HCT116 (cell line): Measurements from ENCODE around the gene ZNF667. TPM values are rescaled to one million over a fixed set of nuclear protein-coding genes. Genes with fewer than 3 reads are reported as not detected.

Source experiments
- ATAC-seq: fragments of 200-7000 bp; cut with Tn5 transposase; 2 replicates; pipeline ENCODE4 v1.9.1; 2020; ENCODE audit warnings: mild to moderate bottlenecking, moderate library complexity
- BruUV-seq: library from RNA; stranded (reverse); fragments of 400-500 nt; replicated peaks from 2 replicates; lab custom pipeline; 2021; lab: Mats Ljungman, UMichigan
- CTCF ChIA-PET: fragments of 300-600 bp; sonication (Branson Sonifier 250); formaldehyde crosslinking; loops from one replicate; lab custom pipeline; 2021; ENCODE audit warnings: antibody characterized with exemption; lab: Charles Lee
- POLR2A ChIA-PET: fragments of 300-600, 350-600 bp; sonication (Branson Sonifier 250); formaldehyde crosslinking; loops from one replicate; lab custom pipeline; 2021; ENCODE audit warnings: antibody characterized with exemption; lab: Charles Lee
- RAD21 ChIA-PET, 2 experiments: fragments of 300-600 bp; sonication (Branson Sonifier 250); formaldehyde crosslinking; loops; one replicate each; lab custom pipeline; 2023; ENCODE audit warnings: low total read pairs in 2 of 2; ENCODE audit not compliant: uncharacterized antibody in 2 of 2, unreplicated experiment in 2 of 2, low non-redundant PET in 1 of 2; lab: Charles Lee
- DNase-seq: peaks from one replicate; pipeline ENCODE4 v3.0.0-alpha.2; 2010; ENCODE audit warnings: low read depth, low spot score
- H2AFZ ChIP-seq: fragments of 200-600 bp; shearing (Covaris generic), sonication (generic); 2 replicates; pipeline ENCODE4 v1.6.1; 2017; ENCODE audit warnings: low read depth, mixed run types, mixed read lengths, antibody characterized with exemption, low read length; ENCODE audit not compliant: poor library complexity, severe bottlenecking
- H3K27ac ChIP-seq: 2 replicates; pipeline ENCODE4 v1.5.1; 2012; ENCODE audit warnings: low read depth, low read length
- H3K27me3 ChIP-seq: fragments of 200-600 bp; sonication (generic); 2 replicates; pipeline ENCODE4 v1.6.1; 2016; ENCODE audit warnings: mixed run types, low read length, mixed read lengths; ENCODE audit not compliant: insufficient read depth
- H3K36me3 ChIP-seq, 2 experiments: fragments of 200-500 bp in 1 of 2; fragments of 200-600 bp in 1 of 2; sonication (Bioruptor generic) in 1 of 2; sonication (generic) in 1 of 2; 2 replicates each; pipeline versions ENCODE4 v1.5.1 to v1.6.1; 2014 to 2016; ENCODE audit warnings: low read length in 2 of 2, inconsistent platforms in 1 of 2, mixed read lengths in 1 of 2, mixed run types in 1 of 2; ENCODE audit not compliant: insufficient read depth in 2 of 2, control insufficient read depth in 1 of 2
- H3K4me1 ChIP-seq, 2 experiments: fragments of 200-600 bp in 1 of 2; sonication (generic) in 1 of 2; 2 replicates each; pipeline versions ENCODE4 v1.5.1 to v1.6.1; 2012 to 2017; ENCODE audit warnings: low read length in 2 of 2, inconsistent platforms in 1 of 2, mild to moderate bottlenecking in 1 of 2, mixed read lengths in 1 of 2, mixed run types in 1 of 2, moderate library complexity in 1 of 2; ENCODE audit not compliant: insufficient read depth in 2 of 2, control insufficient read depth in 1 of 2
- H3K4me2 ChIP-seq: fragments of 200-600 bp; sonication (generic); 2 replicates; pipeline ENCODE4 v1.6.1; 2017; ENCODE audit warnings: mixed run types, low read length, mixed read lengths
- H3K4me3 ChIP-seq, 2 experiments: fragments of 200-600 bp in 1 of 2; sonication (generic) in 1 of 2; replicated peaks in 1 of 2; 2 replicates each; pipeline ENCODE4 v1.5.1; 2011 to 2016; ENCODE audit warnings: low read length in 2 of 2, control low read depth in 1 of 2, low read depth in 1 of 2, mild to moderate bottlenecking in 1 of 2, mixed read lengths in 1 of 2, mixed run types in 1 of 2
- H3K79me2 ChIP-seq: fragments of 200-600 bp; sonication (generic); 2 replicates; pipeline ENCODE4 v1.6.1; 2017; ENCODE audit warnings: mild to moderate bottlenecking, mixed run types, low read length, moderate library complexity, mixed read lengths; ENCODE audit not compliant: insufficient read depth
- H3K9ac ChIP-seq: fragments of 200-600 bp; sonication (generic); 2 replicates; pipeline ENCODE4 v1.6.1; 2016; ENCODE audit warnings: low read length, mixed read lengths
- H3K9me2 ChIP-seq: fragments of 200-600 bp; sonication (generic), shearing (Covaris generic); 2 replicates; pipeline ENCODE4 v1.6.1; 2017; ENCODE audit warnings: mixed run types, mild to moderate bottlenecking, moderate library complexity; ENCODE audit not compliant: insufficient read depth
- H3K9me3 ChIP-seq, 2 experiments: fragments of 200-500 bp in 1 of 2; fragments of 200-600 bp in 1 of 2; sonication (Bioruptor generic) in 1 of 2; sonication (generic) in 1 of 2; 2 replicates each; pipeline ENCODE4 v1.6.1; 2014 to 2017; ENCODE audit warnings: low read length in 2 of 2, mixed read lengths in 2 of 2, inconsistent platforms in 1 of 2, low read depth in 1 of 2, mild to moderate bottlenecking in 1 of 2, mixed run types in 1 of 2, moderate library complexity in 1 of 2; ENCODE audit not compliant: control insufficient read depth in 1 of 2, insufficient read depth in 1 of 2
- H4K20me1 ChIP-seq: fragments of 200-600 bp; sonication (generic), shearing (Covaris generic); 2 replicates; pipeline ENCODE4 v1.6.1; 2017; ENCODE audit warnings: mixed run types, mild to moderate bottlenecking, moderate library complexity; ENCODE audit not compliant: insufficient read depth
- CEBPB ChIP-seq: IDR thresholded peaks from 2 replicates; pipeline ENCODE4 v1.6.1; 2012; ENCODE audit warnings: low read depth
- EZH2phosphoT487 ChIP-seq: fragments of 200-600 bp; IDR thresholded peaks from 2 replicates; pipeline ENCODE4 v1.6.1; 2018; ENCODE audit warnings: antibody characterized with exemption, borderline replicate concordance
- JUND ChIP-seq: IDR thresholded peaks from 2 replicates; pipeline ENCODE4 v1.6.1; 2012
- POLR2AphosphoS5 ChIP-seq: IDR thresholded peaks from 2 replicates; pipeline ENCODE4 v1.6.1; 2011; ENCODE audit warnings: mild to moderate bottlenecking, low read depth, low read length, moderate library complexity
- TCF7L2 ChIP-seq: IDR thresholded peaks from 2 replicates; pipeline ENCODE4 v1.7.0; 2011; ENCODE audit warnings: borderline replicate concordance, inconsistent platforms; ENCODE audit not compliant: insufficient read depth, insufficient read length; ENCODE audit errors: extremely low read depth
- YY1 ChIP-seq: IDR thresholded peaks from 2 replicates; pipeline ENCODE4 v1.6.1; 2011; ENCODE audit warnings: low read length, low read depth, moderate library complexity, mild to moderate bottlenecking; ENCODE audit not compliant: insufficient replicate concordance; ENCODE audit errors: extremely low read depth
- intact Hi-C: fragments of 100-400 bp; cut with micrococcal nuclease; formaldehyde crosslinking; loops from 2 replicates; pipeline ENCODE4 v1.10.0; 2022
- total RNA-seq: library from RNA; stranded (reverse); gene quantifications from one replicate; pipeline ENCODE4 v1.2.1, GENCODE V29; 2021; ENCODE audit not compliant: unreplicated experiment

ZNF667 gene
- total RNA-seq, 1 experiment from 2014 or later, result not detected

GRCh38 chr19:56508290-56508778 is 31.2 kb upstream of the ZNF667 start (continued):
- TF ChIP-seq EZH2phosphoT487, result no peak

GRCh38 chr19:56507446-56508289 is 30.5 kb upstream of the ZNF667 start, which contains the start of gene ZNF471:
ZNF471 (plus strand) TSS chr19:56507855; CDS start chr19:56511572, 3,717 bp downstream.
- Histone ChIP-seq H3K4me2 (no peak within 1 kb of the TSS), H3K9me2 (no peaks in the 10 kb centered on the region), H2AFZ (no peak within 1 kb of the TSS), H3K4me3 (no peak within 1 kb of the TSS), H3K36me3 (no peaks in the 10 kb centered on the region), H3K9me3 (peaks cover 20 to 32% of the 10 kb centered on the region in 2 experiments; a peak in 2 of 4 replicates), H4K20me1 (no peaks in the 10 kb centered on the region), H3K4me1 (no peaks in the 10 kb centered on the region), H3K27ac (no peak within 1 kb of the TSS), H3K79me2 (no peaks in the 10 kb centered on the region), H3K27me3 (no peaks in the 10 kb centered on the region), H3K9ac (no peak within 1 kb of the TSS)
- ChIA-PET RAD21 (no interaction called here), POLR2A (no interaction called here), CTCF (no interaction called here)
- TF ChIP-seq POLR2AphosphoS5 (no peak), TCF7L2 (no peak), JUND (no peak), YY1 (no peak)
- ATAC-seq, result no peak
- no peak for DNase-seq
- no TSS peak for BruUV-seq
- intact Hi-C loops, result no loop called here

GRCh38 chr19:56504581-56504980 is 27.4 kb upstream of the ZNF667 start:
- no TSS peak for BruUV-seq
- H3K4me1 ChIP-seq, result no peaks in the 10 kb centered on the region
- RAD21 ChIA-PET, result no interaction called here
- H3K27ac ChIP-seq, result no peak overlapping the region
- ATAC-seq (no peak), DNase-seq (no peak)
- peaks cover 23 to 24% of the 10 kb centered on the region in 2 experiments; a peak in 2 of 4 replicates for H3K9me3 ChIP-seq
- H4K20me1 ChIP-seq, result no peaks in the 10 kb centered on the region
- no peaks in the 10 kb centered on the region for H3K27me3 ChIP-seq
- no peak overlapping the region for H3K9ac ChIP-seq
- POLR2A ChIA-PET, result no interaction called here
- TF ChIP-seq CEBPB, result no peak
- TF ChIP-seq, all 23 proteins: peak for 0
- Histone ChIP-seq H2AFZ (no peak overlapping the region), H3K36me3 (no peaks in the 10 kb centered on the region), H3K4me3 (no peak overlapping the region), H3K9me2 (no peaks in the 10 kb centered on the region), H3K4me2 (no peak overlapping the region), H3K79me2 (no peaks in the 10 kb centered on the region)
- CTCF ChIA-PET, result no interaction called here
- intact Hi-C loops, result no loop called here
